CD4-positive, CD25-positive, alpha-beta regulatory T cell (primary cell): ENCODE results near the gene SLC22A16. TPM values are rescaled to one million over a fixed set of nuclear protein-coding genes. Genes with fewer than 3 reads are reported as not detected.

Experiments used
- ATAC-seq, 2 donors: fragments of 150-1000 bp; cut with Tn5 transposase; one replicate each; pipeline ENCODE4 v1.10.0; 2021; ENCODE audit warnings: low read depth in 2 of 2, moderate number of reproducible peaks in 2 of 2, moderate library complexity in 1 of 2
- DNase-seq, 3 donors: peaks; one replicate each; pipeline versions ENCODE4 v3.0.0 to v3.0.0-alpha.2; 2012 to 2022; ENCODE audit warnings: mixed read lengths in 1 of 3
- H3K27ac ChIP-seq: one replicate; pipeline ENCODE4 v1.7.0; 2013; ENCODE audit warnings: mild to moderate bottlenecking, low read length; ENCODE audit not compliant: insufficient read depth, poor library complexity, severe bottlenecking
- H3K27me3 ChIP-seq: one replicate; pipeline ENCODE4 v1.7.0; 2013; ENCODE audit warnings: low read length; ENCODE audit not compliant: control insufficient read depth, insufficient read depth
- H3K36me3 ChIP-seq: one replicate; pipeline ENCODE4 v1.7.0; 2013; ENCODE audit warnings: mild to moderate bottlenecking, low read length, moderate library complexity; ENCODE audit not compliant: control insufficient read depth, insufficient read depth
- H3K4me1 ChIP-seq: 2 replicates; pipeline ENCODE4 v1.7.0; 2013; ENCODE audit warnings: mild to moderate bottlenecking, low read length; ENCODE audit not compliant: insufficient read depth, control insufficient read depth, poor library complexity, severe bottlenecking
- H3K4me3 ChIP-seq: one replicate; pipeline ENCODE4 v1.7.0; 2013; ENCODE audit warnings: low read depth, mild to moderate bottlenecking, low read length, moderate library complexity
- H3K9me3 ChIP-seq, 2 experiments: 1 replicate in 1 of 2; 2 replicates in 1 of 2; pipeline ENCODE4 v1.7.0; 2013; ENCODE audit warnings: low read length in 2 of 2, mild to moderate bottlenecking in 1 of 2, moderate library complexity in 1 of 2; ENCODE audit not compliant: control insufficient read depth in 2 of 2
- H3K27ac Mint-ChIP-seq, 3 donors: one replicate each; pipeline ENCODE4 v1.8.0; 2020 to 2022; ENCODE audit warnings: mild to moderate bottlenecking in 3 of 3, mixed read lengths in 3 of 3, moderate library complexity in 2 of 3
- H3K27me3 Mint-ChIP-seq: one replicate; pipeline ENCODE4 v1.8.0; 2022; ENCODE audit warnings: mild to moderate bottlenecking, mixed read lengths
- H3K36me3 Mint-ChIP-seq: one replicate; pipeline ENCODE4 v1.8.0; 2020; ENCODE audit warnings: mixed read lengths
- H3K4me1 Mint-ChIP-seq, 4 donors: one replicate each; pipeline ENCODE4 v1.8.0; 2020 to 2022; ENCODE audit warnings: mixed read lengths in 4 of 4, mild to moderate bottlenecking in 1 of 4
- H3K4me3 Mint-ChIP-seq, 4 donors: one replicate each; pipeline ENCODE4 v1.8.0; 2020 to 2022; ENCODE audit warnings: mild to moderate bottlenecking in 4 of 4, mixed read lengths in 4 of 4, moderate library complexity in 3 of 4
- H3K9me3 Mint-ChIP-seq, 7 donors: one replicate each; pipeline ENCODE4 v1.8.0; 2020 to 2022; ENCODE audit warnings: mixed read lengths in 7 of 7, mild to moderate bottlenecking in 3 of 7, moderate library complexity in 2 of 7
- polyA plus RNA-seq, 4 donors: library from polyadenylated mRNA; unstranded; fragments of 300-500 nt; fragmentation: Illumina TruSeq; gene quantifications; one replicate each; pipeline ENCODE4 v1.2.3, GENCODE V29; 2021
- total RNA-seq: library from RNA; stranded (reverse); gene quantifications from one replicate; pipeline ENCODE4 v1.2.3, GENCODE V29; 2022

Gene SLC22A16
- total and polyA plus RNA-seq, 5 donors from 2014 or later = 0.54 TPM; not detected in 4

DNA sequence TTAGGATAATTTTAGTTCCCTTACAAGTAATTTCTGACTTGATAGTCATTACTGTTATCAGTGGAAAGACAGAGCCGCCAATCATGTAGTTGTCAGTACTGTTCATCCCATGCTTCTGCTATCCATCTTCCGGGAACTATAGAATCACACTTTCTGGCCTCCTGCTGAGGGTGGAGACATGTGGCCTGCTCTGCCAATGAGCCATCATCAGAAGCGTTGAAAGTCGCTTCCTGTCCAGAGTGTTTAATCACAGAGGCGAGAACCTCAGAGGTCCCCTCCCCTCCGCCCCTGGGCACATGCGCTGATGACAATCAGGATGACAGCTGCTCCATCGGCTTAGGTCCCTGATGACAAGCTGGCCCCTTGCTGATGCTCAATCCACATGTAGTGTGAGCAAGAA, 64.1 kb downstream of the SLC22A16 start:
- ATAC-seq = no peak
- H3K4me1 Mint-ChIP-seq = no peaks in the 10 kb centered on the region
- H3K36me3 Mint-ChIP-seq = no peaks in the 10 kb centered on the region

DNA sequence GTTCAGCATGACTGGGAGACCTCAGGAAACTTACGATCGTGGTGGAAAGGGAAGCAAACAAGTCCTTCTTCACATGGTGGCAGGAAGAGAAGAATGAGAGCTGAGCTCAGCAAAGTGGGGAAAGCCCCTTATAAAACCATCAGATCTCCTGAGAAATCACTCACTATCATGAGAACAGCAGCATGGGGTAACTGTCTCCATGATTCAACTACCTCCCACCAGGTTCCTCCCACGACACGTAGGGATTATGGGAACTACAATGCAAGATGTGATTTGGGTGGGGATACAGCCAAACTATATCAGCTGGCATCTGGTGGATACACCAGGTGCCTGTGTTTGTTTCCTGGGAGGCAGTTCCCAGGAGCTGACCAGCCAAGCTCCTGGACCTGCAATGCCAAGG, 65.9 kb downstream of the SLC22A16 start:
- Mint-ChIP-seq H3K4me3 (no peak overlapping the region), H3K36me3 (no peaks in the 10 kb centered on the region), H3K4me1 (no peaks in the 10 kb centered on the region), H3K9me3 (no peaks in the 10 kb centered on the region), H3K27ac (no peak overlapping the region), H3K27me3 (peaks cover 9% of the 10 kb centered on the region)
- H3K36me3 ChIP-seq = no peaks in the 10 kb centered on the region
- no peak overlapping the region for H3K27ac ChIP-seq
- H3K4me1 ChIP-seq = no peaks in the 10 kb centered on the region
- H3K27me3 ChIP-seq = peaks cover 4% of the 10 kb centered on the region
- H3K4me3 ChIP-seq = no peak overlapping the region
- ATAC-seq (no peak), DNase-seq (no peak)
- H3K9me3 ChIP-seq = no peaks in the 10 kb centered on the region

More for the DNA sequence above, 64.1 kb downstream of the SLC22A16 start:
- Histone ChIP-seq H3K4me1 (no peaks in the 10 kb centered on the region), H3K27me3 (peaks cover 4% of the 10 kb centered on the region), H3K36me3 (no peaks in the 10 kb centered on the region), H3K27ac (no peak overlapping the region), H3K9me3 (no peaks in the 10 kb centered on the region), H3K4me3 (no peak overlapping the region)
- no peak for DNase-seq
- peaks cover 9% of the 10 kb centered on the region for H3K27me3 Mint-ChIP-seq
- no peak overlapping the region for H3K27ac Mint-ChIP-seq
- H3K4me3 Mint-ChIP-seq = no peak overlapping the region
- peaks cover 0 to 3% (median 0%) of the 10 kb centered on the region in 7 donors for H3K9me3 Mint-ChIP-seq

DNA sequence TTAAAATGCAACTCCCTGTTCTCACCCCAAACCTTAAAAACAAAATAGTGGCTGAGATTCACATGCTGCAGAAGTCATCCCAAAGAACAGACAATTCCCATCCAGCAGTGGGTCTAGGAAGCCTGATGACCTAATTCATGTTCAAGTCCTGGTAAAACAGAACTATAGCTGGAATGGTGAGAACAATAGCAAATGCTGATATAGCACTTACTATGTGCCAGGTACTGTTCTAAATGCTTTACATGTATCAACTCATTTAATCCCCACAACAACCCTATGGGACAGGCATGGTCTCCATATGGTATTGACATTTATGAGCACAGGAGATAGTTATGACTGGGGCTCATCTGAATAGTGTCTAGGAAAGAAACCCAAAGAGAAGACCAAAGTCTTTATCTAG, 66.6 kb downstream of the SLC22A16 start:
- H3K36me3 Mint-ChIP-seq = no peaks in the 10 kb centered on the region
- H3K4me3 ChIP-seq = no peak overlapping the region
- no peaks in the 10 kb centered on the region for H3K4me1 Mint-ChIP-seq
- no peak overlapping the region for H3K27ac Mint-ChIP-seq
- no peaks in the 10 kb centered on the region for H3K9me3 ChIP-seq
- DNase-seq (no peak), ATAC-seq (no peak)
- no peaks in the 10 kb centered on the region for H3K4me1 ChIP-seq
- no peak overlapping the region for H3K4me3 Mint-ChIP-seq
- H3K27ac ChIP-seq = no peak overlapping the region
- peaks cover 4% of the 10 kb centered on the region for H3K27me3 ChIP-seq
- H3K27me3 Mint-ChIP-seq = peaks cover 9% of the 10 kb centered on the region
- no peaks in the 10 kb centered on the region for H3K9me3 Mint-ChIP-seq
- H3K36me3 ChIP-seq = no peaks in the 10 kb centered on the region

DNA sequence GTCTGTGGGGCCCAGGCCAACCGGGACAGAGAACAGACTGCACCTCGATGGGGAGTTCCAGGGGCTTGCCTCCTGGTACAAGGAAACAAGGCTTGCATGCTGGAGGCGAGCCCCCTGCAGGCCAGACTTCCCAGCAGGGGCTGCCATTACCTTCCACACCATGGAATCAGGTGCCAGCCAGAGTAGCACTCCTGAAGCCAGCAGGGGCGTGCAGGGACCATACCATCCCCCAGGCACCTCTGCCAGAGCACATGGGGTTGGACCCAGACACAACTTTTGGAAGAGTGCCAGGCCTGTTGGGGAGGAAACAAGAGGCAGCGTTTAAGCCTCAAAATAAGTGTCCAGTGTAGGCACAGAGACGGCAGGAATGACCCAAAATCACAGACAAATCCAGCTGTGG, 67.5 kb downstream of the SLC22A16 start:
- Mint-ChIP-seq H3K9me3 (no peaks in the 10 kb centered on the region), H3K4me3 (peak overlapping the region in 1 of 4 donors; percentile 34), H3K36me3 (no peaks in the 10 kb centered on the region), H3K4me1 (no peaks in the 10 kb centered on the region), H3K27ac (no peak overlapping the region), H3K27me3 (peaks cover 9% of the 10 kb centered on the region)
- Histone ChIP-seq H3K36me3 (no peaks in the 10 kb centered on the region), H3K9me3 (no peaks in the 10 kb centered on the region), H3K27ac (no peak overlapping the region), H3K4me1 (no peaks in the 10 kb centered on the region), H3K4me3 (no peak overlapping the region), H3K27me3 (peaks cover 7% of the 10 kb centered on the region)
- ATAC-seq (no peak), DNase-seq (no peak)

DNA sequence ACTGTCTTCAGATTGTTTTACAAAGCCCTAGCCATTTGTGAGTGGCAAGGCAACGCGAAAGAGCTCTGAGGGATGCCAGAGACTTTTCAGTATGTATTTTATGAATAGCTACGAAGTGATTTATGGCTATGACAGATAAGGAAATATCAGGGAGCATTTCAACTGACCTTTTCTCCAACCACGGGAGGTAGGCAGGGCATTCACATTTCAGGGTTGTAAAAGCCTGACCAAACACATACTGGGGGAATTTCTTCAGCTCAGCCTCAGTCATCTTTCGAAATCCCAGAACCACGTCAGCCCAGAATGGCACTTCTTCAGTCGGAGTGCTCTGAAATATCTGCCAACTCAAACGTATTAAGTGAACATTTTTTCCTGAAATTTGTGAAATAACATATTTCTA, 71.8 kb downstream of the SLC22A16 start:
- H3K4me1 ChIP-seq = no peaks in the 10 kb centered on the region
- Mint-ChIP-seq H3K36me3 (no peaks in the 10 kb centered on the region), H3K4me1 (no peaks in the 10 kb centered on the region), H3K4me3 (no peak overlapping the region), H3K27me3 (no peaks in the 10 kb centered on the region), H3K27ac (no peak overlapping the region), H3K9me3 (no peaks in the 10 kb centered on the region)
- no peak for ATAC-seq
- H3K9me3 ChIP-seq = no peaks in the 10 kb centered on the region
- H3K27me3 ChIP-seq = peaks cover 6% of the 10 kb centered on the region
- no peaks in the 10 kb centered on the region for H3K36me3 ChIP-seq
- H3K27ac ChIP-seq = no peak overlapping the region
- no peak overlapping the region for H3K4me3 ChIP-seq
- no peak for DNase-seq

DNA sequence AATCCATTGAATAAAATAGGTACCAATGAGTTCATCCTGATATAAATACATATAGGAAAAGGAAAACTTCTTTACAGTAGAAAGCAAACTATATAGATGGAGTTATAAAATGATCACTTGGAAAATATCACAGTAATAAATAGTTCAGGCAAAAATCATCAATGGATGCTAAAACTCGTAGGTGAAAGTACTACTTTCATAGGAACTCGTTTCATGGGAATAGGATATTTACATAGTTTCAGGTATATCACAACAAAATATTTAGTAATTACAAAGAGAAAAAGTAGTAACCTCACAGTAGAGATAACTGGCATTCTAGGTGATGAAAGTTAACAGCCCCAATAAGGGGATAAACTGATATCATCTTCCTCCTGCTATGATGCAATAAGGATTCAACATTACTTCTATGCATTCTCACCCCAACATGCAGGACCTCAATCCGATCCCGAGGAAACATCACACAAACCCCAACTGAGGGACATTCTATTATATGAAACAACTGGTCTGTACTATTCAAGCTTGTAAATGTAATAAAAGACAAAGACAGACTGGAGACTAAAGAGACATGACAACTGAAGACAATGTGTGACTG, 74.7 kb downstream of the SLC22A16 start:
- Mint-ChIP-seq H3K27me3 (peaks cover 5% of the 10 kb centered on the region), H3K4me1 (no peaks in the 10 kb centered on the region), H3K36me3 (no peaks in the 10 kb centered on the region), H3K9me3 (no peaks in the 10 kb centered on the region), H3K4me3 (no peak overlapping the region), H3K27ac (no peak overlapping the region)
- Histone ChIP-seq H3K9me3 (no peaks in the 10 kb centered on the region), H3K36me3 (no peaks in the 10 kb centered on the region), H3K27ac (no peak overlapping the region), H3K4me1 (no peaks in the 10 kb centered on the region), H3K4me3 (no peak overlapping the region), H3K27me3 (peaks cover 3% of the 10 kb centered on the region)
- ATAC-seq (no peak), DNase-seq (no peak)

DNA sequence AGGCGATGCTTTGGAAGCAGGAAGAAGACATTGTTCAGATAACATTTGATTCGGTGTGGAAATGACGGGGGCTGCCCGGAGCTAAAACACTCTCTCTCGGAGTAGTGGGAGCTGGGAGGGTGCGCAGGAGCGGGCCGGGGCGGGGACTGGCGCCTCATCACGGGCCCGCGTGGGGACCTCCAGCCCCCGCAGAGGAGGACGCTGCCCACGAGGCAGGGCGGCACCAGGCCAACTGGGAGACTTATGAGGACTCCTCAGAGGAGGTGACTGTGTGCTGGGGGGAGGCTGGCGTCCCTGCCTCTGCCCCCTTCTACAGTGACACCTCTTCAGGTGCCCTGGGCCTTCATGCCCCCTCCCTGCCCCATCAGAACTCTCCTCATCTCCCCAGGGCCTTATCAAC, 76.2 kb downstream of the SLC22A16 start:
- no peaks in the 10 kb centered on the region for H3K36me3 ChIP-seq
- Mint-ChIP-seq H3K4me1 (no peaks in the 10 kb centered on the region), H3K27ac (no peak overlapping the region), H3K4me3 (no peak overlapping the region), H3K27me3 (peaks cover 5% of the 10 kb centered on the region), H3K36me3 (no peaks in the 10 kb centered on the region), H3K9me3 (no peaks in the 10 kb centered on the region)
- no peaks in the 10 kb centered on the region for H3K4me1 ChIP-seq
- no peak for DNase-seq
- no peak for ATAC-seq
- H3K27me3 ChIP-seq = peaks cover 3% of the 10 kb centered on the region
- no peak overlapping the region for H3K4me3 ChIP-seq
- no peak overlapping the region for H3K27ac ChIP-seq
- no peaks in the 10 kb centered on the region for H3K9me3 ChIP-seq

DNA sequence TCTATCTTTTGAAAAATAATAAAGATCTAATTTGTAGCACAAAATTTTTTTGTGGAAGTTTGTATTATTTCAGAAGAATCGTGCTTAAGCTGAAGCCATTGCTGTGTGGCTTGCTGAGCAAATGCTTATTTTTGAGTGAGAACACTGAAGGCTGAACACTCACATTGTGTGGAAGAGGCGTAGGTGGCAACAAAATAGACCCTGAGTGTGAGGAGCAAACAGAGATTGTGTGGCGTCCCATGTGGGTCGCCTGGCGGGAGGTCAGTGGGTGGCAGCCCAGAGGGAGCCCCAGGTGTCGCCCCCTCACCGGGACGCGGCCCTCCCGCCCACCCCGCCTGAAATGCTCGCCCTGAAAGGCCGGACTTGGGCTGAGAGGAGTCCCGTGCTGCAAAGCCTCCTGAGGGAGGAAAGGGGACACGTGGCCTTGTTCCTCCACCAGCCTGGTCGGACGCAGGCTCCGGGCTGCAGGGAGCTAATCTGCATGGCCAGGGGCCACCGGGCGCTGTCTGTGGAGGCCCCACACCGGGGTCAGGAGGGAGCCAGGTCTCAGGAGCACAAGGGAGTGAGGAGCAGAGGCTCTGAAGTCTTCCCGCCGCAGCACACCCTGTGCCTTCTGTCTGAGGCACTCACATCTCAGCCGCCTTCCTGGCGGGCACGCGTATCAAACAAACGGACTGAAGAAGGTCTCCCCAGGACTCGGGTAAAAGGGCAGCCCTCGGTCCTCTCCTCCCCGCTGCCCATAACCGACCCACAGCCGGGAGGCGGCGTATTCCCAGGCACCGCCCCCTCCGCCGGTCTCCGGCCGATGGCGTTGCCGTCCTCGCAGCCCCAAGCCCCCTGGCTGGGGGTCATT, 77.0 kb downstream of the SLC22A16 start:
- ATAC-seq (no peak), DNase-seq (no peak)
- Mint-ChIP-seq H3K4me3 (peak overlapping the region in 1 of 4 donors; percentile 34), H3K4me1 (no peaks in the 10 kb centered on the region), H3K36me3 (no peaks in the 10 kb centered on the region), H3K27me3 (peaks cover 5% of the 10 kb centered on the region), H3K27ac (no peak overlapping the region), H3K9me3 (no peaks in the 10 kb centered on the region)
- no peaks in the 10 kb centered on the region for H3K9me3 ChIP-seq
- H3K4me1 ChIP-seq = no peaks in the 10 kb centered on the region
- H3K27me3 ChIP-seq = peaks cover under 1% of the 10 kb centered on the region
- no peaks in the 10 kb centered on the region for H3K36me3 ChIP-seq
- H3K4me3 ChIP-seq = no peak overlapping the region
- no peak overlapping the region for H3K27ac ChIP-seq
